PC-3 (cell line): ENCODE measurements around the gene GPC2.

Experiments
- CTCF ChIP-seq: fragments of 300-600 bp; sonication (generic); conservative IDR thresholded peaks from 2 replicates; pipeline ENCODE4 v1.5.1; 2017; ENCODE audit warnings: antibody characterized with exemption, low read depth, mild to moderate bottlenecking, low read length
- EZH2 ChIP-seq: fragments of 300-600 bp; sonication (generic); IDR thresholded peaks from one replicate; pipeline ENCODE4 v1.6.1; 2017; ENCODE audit warnings: antibody characterized with exemption, mild to moderate bottlenecking, low read length; ENCODE audit not compliant: unreplicated experiment
- EZH2phosphoT487 ChIP-seq: fragments of 300-600 bp; sonication (generic); IDR thresholded peaks from 2 replicates; pipeline ENCODE4 v1.6.1; 2018; ENCODE audit warnings: mild to moderate bottlenecking, antibody characterized with exemption, low read length, borderline replicate concordance

- TF ChIP-seq CTCF = no peak
- no peak for TF ChIP-seq EZH2
- TF ChIP-seq EZH2phosphoT487 = no peak
These were observed 2.6 kb downstream of the GPC2 start for GRCh38 chr7:100174582-100174981.
